GM19239 (cell line): Measurements from ENCODE around the gene TBC1D16.
A peak's percentile ranks its signal among the peaks of the same experiment; 100 is the strongest.

Experiments
- DNase-seq: peaks from one replicate; pipeline ENCODE4 v3.0.0; 2011; ENCODE audit warnings: low spot score; ENCODE audit not compliant: insufficient read length
- FAIRE-seq: peaks from 2 replicates; lab custom pipeline; 2011; peaks lifted over from hg19 to GRCh38; lab: Jason Lieb, UNC

Gene TBC1D16, protein sequence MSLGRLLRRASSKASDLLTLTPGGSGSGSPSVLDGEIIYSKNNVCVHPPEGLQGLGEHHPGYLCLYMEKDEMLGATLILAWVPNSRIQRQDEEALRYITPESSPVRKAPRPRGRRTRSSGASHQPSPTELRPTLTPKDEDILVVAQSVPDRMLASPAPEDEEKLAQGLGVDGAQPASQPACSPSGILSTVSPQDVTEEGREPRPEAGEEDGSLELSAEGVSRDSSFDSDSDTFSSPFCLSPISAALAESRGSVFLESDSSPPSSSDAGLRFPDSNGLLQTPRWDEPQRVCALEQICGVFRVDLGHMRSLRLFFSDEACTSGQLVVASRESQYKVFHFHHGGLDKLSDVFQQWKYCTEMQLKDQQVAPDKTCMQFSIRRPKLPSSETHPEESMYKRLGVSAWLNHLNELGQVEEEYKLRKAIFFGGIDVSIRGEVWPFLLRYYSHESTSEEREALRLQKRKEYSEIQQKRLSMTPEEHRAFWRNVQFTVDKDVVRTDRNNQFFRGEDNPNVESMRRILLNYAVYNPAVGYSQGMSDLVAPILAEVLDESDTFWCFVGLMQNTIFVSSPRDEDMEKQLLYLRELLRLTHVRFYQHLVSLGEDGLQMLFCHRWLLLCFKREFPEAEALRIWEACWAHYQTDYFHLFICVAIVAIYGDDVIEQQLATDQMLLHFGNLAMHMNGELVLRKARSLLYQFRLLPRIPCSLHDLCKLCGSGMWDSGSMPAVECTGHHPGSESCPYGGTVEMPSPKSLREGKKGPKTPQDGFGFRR

DNA sequence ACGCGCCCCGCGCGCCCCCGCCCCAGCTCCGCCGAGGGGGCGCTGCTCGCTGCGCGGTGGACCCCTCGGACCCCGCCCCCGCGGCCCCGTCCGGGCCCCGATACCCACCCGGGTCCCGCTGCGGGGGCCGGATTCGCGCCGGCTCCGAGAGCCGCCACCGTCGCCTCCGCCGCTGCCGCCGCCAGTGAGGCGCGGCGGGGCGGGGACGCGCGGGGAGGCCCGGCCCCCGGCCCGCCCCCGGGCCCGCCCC is at the start of gene TBC1D16:
Gene TBC1D16, minus strand, starts transcription at position 186 of the 250 bp plus-strand sequence. CDS start 22,325 bp downstream, outside the sequence.
- FAIRE-seq, result no peak

DNA sequence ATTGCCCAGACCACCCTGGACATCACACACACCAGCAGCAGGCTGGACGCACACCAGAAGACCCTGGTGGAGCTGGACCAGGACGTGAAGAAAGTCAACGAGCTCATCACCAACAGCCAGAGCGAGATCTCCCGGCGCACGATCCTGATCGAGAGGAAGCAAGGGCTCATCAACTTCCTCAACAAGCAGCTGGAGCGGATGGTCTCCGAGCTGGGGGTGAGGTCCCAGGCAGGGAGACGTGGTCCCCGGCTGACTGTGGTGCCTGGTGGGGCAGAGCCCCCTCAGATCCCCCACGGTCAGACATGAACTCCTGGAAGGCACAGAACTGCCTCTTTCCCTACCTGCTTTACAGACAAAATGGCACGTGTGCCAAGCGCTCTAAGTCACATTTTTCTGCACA is 49.1 kb upstream of the TBC1D16 start:
- FAIRE-seq (no peak), DNase-seq (no peak)

More for the DNA sequence above, at the start of gene TBC1D16:
- peak; percentile 86 for DNase-seq

DNA sequence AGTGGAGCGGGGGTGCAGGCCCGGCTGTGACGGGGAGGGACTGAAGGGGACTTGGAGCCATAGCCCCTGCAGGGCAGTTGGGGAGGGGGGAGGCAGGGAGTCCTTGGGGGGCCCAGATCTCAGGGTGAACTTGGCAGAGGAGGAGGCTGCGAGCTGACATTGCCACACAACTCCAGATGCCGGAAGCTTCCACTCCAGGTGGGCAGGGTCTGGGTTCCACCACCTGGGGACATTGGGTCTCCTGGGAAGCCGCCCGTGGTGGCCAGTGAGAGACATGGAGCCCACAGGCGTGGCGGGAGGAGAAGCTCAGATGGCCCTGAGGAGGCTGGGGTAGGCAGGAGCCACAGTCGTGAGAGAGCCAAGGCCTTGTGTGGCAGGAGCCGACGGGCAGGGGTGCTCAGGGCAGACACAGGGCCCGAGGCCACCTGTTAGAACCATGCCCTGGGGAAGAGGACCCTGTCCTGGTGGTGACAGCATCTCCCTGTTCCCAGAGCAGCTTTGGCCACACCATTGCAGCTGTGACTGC is 47.5 kb upstream of the TBC1D16 start:
- DNase-seq (no peak), FAIRE-seq (no peak)

DNA sequence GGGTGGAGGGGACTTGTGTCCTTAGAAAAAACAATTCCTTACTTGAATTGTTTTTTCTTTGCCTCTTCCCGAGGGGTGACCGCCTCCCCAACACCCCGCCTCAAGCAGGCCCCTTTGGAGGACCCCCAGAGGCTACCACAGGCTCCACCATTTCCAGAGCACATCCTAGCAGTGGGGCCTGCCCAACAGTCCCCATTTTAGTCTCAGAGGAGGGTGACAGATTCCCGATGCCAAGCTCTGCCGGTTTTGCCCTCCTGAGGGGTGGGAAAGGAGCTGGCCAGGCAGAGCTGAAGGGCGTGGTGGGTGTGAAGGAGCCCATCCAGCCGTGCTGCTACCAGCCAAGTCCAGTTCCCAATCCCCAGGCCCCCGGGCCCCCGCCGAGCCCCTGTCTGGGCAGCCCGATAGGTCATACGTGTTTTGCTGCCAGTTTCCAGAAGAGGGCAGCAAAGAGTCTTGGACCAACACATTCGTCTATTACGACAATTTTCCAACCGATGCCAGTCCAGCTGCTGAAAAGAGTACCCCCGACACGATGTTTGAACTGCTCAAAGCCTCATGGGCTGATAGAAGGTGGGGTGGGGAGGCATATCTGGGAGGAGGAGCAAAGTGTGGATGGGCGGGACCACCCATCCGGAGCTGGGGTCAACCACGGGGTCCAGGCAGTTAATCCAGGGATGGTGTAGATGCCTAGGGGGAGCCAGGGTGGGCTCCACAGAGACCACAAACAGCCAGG is 46.9 kb upstream of the TBC1D16 start:
- FAIRE-seq, result peak; percentile 95
- DNase-seq, result peak; percentile 70

DNA sequence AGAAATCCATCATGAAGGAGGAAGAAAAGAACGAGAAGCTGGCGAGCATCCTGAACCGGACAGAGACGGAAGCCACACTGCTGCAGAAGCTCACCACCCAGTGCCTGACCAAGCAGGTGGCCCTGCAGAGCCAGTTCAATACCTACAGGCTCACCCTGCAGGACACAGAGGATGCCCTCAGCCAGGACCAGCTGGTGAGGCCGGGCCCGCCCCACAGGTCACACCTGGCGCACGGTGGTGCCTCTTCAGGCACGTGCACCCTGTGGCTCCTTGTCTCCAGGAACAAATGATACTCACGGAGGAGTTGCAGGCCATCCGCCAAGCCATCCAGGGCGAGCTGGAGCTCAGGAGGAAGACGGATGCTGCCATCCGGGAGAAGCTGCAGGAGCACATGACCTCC is 45.9 kb upstream of the TBC1D16 start:
- DNase-seq (no peak), FAIRE-seq (no peak)

DNA sequence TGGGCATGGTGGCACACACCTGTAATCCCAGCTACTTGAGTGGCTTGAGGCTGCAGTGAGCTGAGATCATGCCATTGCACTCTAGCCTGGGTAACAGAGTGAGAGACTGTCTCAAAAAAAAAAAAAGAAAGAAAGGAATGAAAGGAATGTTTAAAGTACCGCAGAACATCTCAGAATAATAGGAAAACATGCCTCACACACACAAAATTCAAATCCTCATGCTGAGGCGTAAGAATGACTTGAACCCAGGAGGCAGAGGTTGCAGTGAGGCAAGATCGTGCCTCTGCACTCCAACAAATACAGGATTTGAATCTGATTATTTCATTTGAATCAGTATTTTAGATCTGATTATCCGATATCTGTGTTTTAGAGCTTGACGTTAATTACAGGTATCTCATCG is 44.4 kb upstream of the TBC1D16 start:
- DNase-seq (no peak), FAIRE-seq (no peak)

DNA sequence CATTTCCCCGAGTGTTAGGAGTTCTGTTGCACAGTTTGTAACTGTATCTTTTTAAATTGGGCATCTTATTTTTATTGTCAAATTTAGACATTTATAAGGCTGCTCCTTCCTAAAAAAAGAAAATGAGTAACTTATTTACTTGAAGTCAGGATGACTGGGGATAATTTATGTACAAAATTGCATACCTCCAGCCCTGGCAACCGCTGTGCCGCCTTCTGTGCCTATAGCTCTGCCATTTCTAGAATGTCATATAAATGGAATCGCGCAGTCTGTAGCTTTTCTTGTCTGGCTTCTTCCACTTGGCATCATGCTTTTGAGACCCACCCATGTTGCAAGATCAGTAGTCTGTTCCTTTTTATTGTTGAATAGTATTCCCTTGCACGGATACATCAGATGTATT is 36.7 kb upstream of the TBC1D16 start:
- DNase-seq (no peak), FAIRE-seq (no peak)

DNA sequence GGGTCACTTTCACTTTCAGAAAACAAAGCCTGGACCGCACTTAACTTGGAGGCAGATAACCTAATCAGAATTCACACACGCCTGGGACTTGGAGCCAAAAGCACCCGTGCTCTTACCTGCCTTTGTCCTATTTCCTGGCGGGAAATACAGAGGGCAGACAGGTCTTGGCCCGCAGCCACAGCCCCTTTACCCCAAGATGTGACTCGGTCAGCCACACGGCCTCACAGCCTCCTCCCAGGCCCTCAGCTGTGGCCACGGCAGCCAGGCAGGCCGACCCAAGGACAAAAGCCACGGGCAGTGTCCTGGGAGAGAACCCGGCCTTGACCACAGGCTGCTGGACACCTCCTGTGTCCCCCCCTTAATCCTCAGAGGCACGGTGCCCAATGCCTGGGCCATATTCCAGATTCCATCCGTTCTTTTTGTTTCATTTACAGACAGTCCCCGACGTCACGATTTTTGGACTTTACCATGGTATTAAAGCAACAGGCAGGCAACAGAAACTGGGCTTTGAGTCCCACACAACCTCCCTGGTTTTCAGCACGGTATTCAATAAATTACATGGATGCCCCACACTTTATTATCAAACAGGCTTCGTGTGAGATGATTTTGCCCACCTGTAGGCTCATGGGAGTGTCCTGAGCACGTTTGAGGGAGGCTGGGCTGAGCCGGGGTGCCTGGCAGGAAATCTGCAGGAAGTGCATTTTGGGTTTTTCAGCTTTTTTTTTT is 35.6 kb upstream of the TBC1D16 start:
- no peak for DNase-seq
- FAIRE-seq, result no peak

DNA sequence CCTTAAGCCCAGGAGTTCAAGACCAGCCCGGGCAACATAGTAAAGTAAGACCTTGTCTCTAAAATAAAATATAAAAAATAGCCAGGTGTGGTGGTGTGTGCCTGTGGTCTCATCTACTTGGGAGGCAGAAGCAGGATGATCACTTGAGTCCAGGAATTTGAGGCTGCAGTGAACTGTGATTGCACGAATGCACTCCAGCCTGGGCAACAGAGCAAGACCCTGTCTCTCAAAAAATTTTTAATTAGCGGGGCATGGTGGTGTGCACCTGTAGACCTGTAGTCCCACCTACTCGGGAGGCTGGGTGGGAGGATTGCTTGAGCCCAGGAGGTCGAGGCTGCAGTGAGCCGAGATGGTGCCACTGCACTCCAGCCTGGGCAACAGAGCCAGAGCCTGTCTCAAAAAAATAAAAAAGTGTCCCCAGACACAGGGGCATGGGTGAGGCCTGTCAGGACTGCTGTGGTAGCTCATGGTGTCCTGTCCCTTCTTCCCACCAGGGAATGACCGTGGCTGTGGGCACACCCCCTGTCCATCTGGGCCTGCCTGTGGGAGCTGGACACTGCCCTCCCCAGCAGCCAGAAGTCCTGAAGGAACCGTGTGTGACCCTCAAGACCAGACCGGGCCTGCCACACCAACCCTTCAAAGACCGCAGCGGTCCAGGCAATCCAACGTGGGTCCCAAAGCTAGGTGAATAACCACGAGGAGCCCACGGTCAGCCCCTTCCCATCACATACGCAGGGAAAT is 34.9 kb upstream of the TBC1D16 start:
- FAIRE-seq (no peak), DNase-seq (no peak)

DNA sequence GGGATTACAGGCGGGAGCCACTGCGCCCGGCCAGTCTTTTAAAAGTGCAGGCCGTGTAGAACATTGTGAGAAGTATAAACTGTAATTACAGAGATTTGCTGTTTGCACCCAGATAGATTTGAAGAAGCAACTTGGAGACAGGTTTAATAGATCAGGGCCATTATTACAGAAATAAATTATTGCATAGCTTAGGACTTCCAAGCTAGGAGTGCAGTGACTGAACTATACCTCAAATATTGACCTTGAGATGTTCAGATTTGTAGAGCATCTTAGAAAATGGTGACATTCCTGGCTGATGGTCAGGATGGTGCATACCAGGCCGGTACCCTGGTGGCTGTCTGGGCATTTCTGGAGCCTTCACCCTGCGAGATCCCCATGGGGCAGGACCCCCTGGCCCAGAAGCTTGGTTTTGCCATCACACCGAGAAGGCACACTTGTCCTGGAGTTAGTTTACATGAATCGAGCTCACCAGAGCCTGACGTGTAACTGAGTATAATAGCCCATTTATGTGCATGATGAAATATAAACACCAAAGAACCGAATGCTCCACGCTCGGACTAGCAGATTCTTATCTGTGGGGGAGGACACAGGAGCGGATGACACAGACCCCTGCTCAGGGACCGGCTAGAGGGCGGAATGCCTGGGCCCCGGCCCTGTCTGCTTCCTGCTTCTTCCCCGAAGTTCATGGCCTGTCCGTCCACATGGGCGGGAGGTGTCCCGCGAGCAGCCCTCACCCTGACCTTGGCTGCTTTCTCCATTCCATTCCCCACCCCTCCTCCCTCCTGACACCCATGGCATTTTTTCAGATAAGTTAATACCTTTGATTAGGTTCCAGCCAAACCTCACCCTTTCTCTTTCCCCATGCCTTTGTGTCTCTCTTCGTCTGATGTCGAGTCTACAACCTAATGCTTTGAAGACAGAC is 32.9 kb upstream of the TBC1D16 start:
- DNase-seq, result no peak
- no peak for FAIRE-seq

DNA sequence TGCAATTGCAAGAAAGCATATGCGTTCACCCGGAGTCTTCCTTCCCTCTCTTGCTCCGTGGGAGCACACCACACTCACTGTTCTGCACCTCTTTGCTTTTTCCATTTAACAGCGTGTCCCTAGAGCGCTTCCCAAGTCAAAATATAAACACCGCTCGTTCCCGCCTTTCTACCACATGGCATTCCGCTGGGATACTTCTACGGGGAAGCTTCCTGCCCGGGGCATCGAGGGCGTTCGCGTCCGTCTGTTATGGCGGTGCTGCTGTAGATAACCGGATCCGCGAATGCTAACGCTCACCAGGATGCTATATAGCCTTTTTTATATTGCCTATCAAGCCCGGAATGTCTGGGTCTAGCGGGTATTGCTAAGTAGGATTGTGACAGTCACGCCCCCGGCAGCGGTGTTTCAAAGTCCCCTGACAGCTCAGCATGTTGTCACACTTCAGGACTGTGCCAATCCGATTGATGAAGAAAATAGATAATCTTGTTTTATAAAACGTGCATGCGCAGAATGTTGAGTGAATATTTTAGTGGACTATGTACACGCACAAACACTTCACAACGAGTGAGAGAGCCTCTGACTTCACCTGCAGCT is 31.8 kb upstream of the TBC1D16 start:
- FAIRE-seq, result no peak

DNA sequence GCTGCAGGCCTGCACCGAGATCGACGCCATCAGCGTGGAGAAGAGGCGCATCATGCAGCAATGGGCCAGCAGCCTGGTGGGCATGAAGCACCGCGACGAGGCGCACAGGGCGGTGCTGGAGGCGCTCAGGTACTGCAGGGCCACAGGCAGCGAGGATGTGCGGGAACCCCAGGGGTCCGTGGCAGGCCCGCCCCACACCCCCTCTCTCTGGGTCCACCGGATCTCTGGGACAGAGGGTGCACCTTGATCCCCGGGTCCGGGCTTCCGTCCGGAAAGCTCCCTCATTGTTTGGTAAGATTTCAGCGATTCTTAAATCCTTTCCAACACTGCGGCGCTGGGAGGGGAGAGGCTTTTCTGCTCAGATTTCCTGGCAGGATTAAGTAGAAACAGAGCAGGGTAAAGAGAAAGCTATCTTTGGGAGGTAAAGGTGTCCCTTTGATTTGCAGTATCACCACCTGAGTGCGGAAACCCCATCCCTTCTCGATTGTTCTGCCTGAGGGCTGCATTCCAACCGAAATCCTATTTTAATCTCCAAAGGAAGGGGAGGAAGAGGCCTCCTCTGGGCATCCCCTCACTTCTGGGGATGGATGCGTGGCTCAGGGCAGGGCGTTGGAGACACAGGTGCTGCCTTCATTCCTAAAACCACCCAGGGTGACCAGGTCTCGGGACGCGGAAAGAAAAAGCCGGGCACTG is 30.0 kb upstream of the TBC1D16 start:
- DNase-seq (no peak), FAIRE-seq (no peak)

More for the DNA sequence above, 31.8 kb upstream of the TBC1D16 start:
- DNase-seq, result no peak

DNA sequence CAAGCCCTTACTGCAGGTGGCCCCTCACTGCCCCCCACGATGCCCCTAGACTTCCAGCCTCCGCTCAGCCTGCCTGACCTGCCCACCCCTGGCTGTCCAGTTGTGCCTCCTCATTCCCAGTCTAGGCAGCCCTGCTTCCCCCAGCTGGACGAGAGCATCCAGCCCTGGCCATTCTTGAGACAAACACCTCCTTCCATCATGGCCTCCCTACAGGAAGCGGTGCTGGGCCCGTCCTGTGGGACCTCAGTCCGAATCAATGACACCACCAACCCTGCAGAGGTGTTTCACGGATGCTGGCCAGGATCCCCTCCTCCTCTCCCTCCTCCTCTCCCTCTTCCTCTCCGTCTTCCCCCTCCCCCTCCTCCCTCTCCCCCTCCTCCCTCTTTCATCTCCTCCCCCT is 29.0 kb upstream of the TBC1D16 start:
- FAIRE-seq, result no peak

DNA sequence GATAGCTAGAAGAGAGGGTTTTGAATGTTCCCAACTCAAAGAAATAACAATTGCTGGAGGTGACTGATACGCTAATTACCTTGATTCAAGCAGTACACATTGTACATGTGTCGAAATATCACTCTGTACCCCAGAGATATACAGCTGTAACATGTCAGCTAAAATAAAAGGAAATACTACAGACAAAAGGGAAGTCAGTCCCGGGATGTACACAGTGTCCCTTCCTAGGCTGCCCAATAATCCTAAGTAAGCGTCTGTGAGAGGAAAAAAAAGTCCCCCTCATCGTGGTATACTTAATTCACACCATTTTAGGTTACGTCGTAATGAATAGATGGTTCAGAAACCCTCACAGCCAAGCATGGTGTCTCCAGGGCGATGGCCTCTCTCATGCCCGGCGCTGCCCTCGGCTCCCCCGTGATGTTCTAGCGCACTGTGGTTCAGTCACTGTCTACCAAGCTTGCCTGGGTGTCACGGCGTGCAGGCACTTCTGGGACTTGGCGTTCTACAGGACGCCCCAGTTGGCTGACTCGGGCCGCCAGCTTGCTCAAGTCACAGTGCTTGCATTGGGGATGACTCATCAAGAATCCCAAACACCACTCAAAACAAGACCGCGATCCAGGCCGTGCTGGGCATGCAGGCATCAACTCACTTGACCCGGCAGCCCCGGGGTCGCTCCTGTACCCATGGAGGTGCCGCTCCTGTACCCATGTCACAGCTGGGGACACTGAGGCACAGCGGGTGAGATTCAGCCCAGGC is 28.3 kb upstream of the TBC1D16 start:
- no peak for DNase-seq

More for the DNA sequence above, 29.0 kb upstream of the TBC1D16 start:
- DNase-seq, result no peak

DNA sequence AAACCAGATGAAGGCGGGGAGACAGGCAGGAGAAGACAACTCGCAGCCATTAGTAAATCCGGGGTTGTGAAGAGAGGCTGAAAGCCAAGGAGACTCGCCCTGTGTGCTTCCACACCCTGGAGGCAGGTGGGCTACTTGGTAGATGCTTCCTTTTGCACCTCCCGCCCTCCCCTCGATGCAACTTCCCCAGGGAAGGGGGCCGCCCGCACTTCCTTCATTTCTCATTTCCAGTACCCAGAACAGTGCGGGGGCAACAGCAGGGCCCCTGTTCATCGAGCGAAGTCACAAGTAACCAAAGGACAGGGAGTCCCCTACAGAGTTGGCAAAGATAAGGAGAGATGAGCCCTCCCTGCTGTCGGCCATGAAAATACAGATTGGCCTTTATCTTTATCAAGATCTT is 25.7 kb upstream of the TBC1D16 start:
- no peak for FAIRE-seq
- no peak for DNase-seq

More for the DNA sequence above, 28.3 kb upstream of the TBC1D16 start:
- no peak for FAIRE-seq

DNA sequence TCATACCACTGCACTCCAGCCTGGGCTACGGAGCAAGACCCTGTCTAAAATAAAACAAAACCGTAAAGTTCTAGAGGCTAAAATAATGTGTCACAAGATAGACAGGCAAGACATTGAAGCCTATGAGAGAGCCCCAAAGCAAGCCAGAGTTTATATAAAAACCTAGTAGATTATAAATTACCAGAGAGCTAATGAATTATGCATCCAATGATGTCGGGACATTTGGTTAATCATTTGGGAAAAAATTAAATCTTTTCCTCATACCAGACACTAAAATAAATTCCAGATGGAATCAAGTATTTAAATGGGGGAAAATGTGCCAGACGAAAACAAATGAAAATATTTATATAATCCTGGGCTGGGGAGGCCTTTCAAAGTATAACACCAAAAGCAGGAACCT is 25.0 kb upstream of the TBC1D16 start:
- FAIRE-seq (no peak), DNase-seq (no peak)
